GM18508 (cell line): ENCODE data around the gene PLOD1.
A peak's percentile ranks its signal among the peaks of the same experiment; 100 is the strongest.
"Not testable (repeated sequence)": the region's sequence is repeated elsewhere in the genome, so short reads cannot be mapped to it uniquely, and the experiment has no call there.

Source experiments
- ATAC-seq: cut with Tn5 transposase; IDR thresholded peaks from one replicate; pipeline ENCODE4 v1.9.1; 2021; ENCODE audit warnings: moderate number of reproducible peaks; ENCODE audit not compliant: insufficient read depth, unreplicated experiment

Gene PLOD1

GRCh38 chr1:11934302-11935056, at the start of gene PLOD1:
Gene PLOD1 (plus strand): TSS chr1:11934717. CDS start chr1:11934780, 63 bp downstream.
- ATAC-seq, result no peak

GRCh38 chr1:11885916-11886315, 48.6 kb upstream of the PLOD1 start:
- no peak for ATAC-seq

GRCh38 chr1:11886986-11887665, 47.4 kb upstream of the PLOD1 start:
- ATAC-seq, result no peak

- ATAC-seq, result no peak
Measured at GRCh38 chr1:11887666-11888007, 46.9 kb upstream of the PLOD1 start.

GRCh38 chr1:11888206-11888876, 46.2 kb upstream of the PLOD1 start:
- ATAC-seq, result no peak

GRCh38 chr1:11888877-11889208, 45.7 kb upstream of the PLOD1 start:
- no peak for ATAC-seq

GRCh38 chr1:11891433-11892186, 42.9 kb upstream of the PLOD1 start:
- no peak for ATAC-seq

GRCh38 chr1:11893907-11894251, 40.6 kb upstream of the PLOD1 start:
- no peak for ATAC-seq

- not testable (repeated sequence) for ATAC-seq
Measured at GRCh38 chr1:11894501-11894900, 40.0 kb upstream of the PLOD1 start.

GRCh38 chr1:11898086-11898785, 36.3 kb upstream of the PLOD1 start:
- no peak for ATAC-seq

GRCh38 chr1:11898831-11899467, 35.6 kb upstream of the PLOD1 start:
- ATAC-seq, result no peak

GRCh38 chr1:11901446-11901845, 33.1 kb upstream of the PLOD1 start:
- not testable (repeated sequence) for ATAC-seq

- no peak for ATAC-seq
Measured at GRCh38 chr1:11903210-11903609, 31.3 kb upstream of the PLOD1 start.

- ATAC-seq, result not testable (repeated sequence)
Measured at GRCh38 chr1:11904156-11904555, 30.4 kb upstream of the PLOD1 start.

- no peak for ATAC-seq
Measured at GRCh38 chr1:11904978-11905377, 29.5 kb upstream of the PLOD1 start.

GRCh38 chr1:11906870-11907269, 27.6 kb upstream of the PLOD1 start:
- no peak for ATAC-seq

GRCh38 chr1:11907275-11908094, 27.0 kb upstream of the PLOD1 start:
- peak; percentile 25 for ATAC-seq

- peak; percentile 35 for ATAC-seq
Measured at GRCh38 chr1:11908095-11908675, 26.3 kb upstream of the PLOD1 start.

GRCh38 chr1:11910914-11911228, 23.6 kb upstream of the PLOD1 start:
- not testable (repeated sequence) for ATAC-seq
